Keratinocyte (primary cell): Measurements from ENCODE around the gene RNPEPL1. TPM values are rescaled to one million over a fixed set of nuclear protein-coding genes. Genes with fewer than 3 reads are reported as not detected.

Experiments
- DNase-seq: peaks from one replicate; pipeline ENCODE4 v3.0.0-alpha.2; 2011; ENCODE audit warnings: low read depth, missing footprints, low spot score
- FAIRE-seq: peaks from 2 replicates; lab custom pipeline; 2011; peaks lifted over from hg19 to GRCh38; lab: Jason Lieb, UNC
- H2AFZ ChIP-seq: 2 replicates; pipeline ENCODE4 v1.6.0; 2012; ENCODE audit warnings: low read length, control low read depth, inconsistent platforms; ENCODE audit not compliant: control insufficient read depth
- H3K27ac ChIP-seq: 2 replicates; pipeline ENCODE4 v1.5.1; 2011; ENCODE audit warnings: low read length; ENCODE audit not compliant: control insufficient read depth, insufficient read depth
- H3K27me3 ChIP-seq: 3 replicates; pipeline ENCODE4 v1.6.0; 2011; ENCODE audit warnings: low read length; ENCODE audit not compliant: control insufficient read depth, insufficient read depth; ENCODE audit errors: extremely low read depth
- H3K36me3 ChIP-seq, 2 experiments: 2 replicates in 1 of 2; 3 replicates in 1 of 2; pipeline ENCODE4 v1.5.1; 2011; ENCODE audit warnings: low read length in 2 of 2, mild to moderate bottlenecking in 1 of 2; ENCODE audit not compliant: control insufficient read depth in 2 of 2, insufficient read depth in 2 of 2; ENCODE audit errors: extremely low read depth in 1 of 2
- H3K4me1 ChIP-seq: 3 replicates; pipeline ENCODE4 v1.5.1; 2011; ENCODE audit warnings: low read length; ENCODE audit not compliant: control insufficient read depth, insufficient read depth; ENCODE audit errors: extremely low read depth
- H3K4me2 ChIP-seq: 3 replicates; pipeline ENCODE4 v1.6.0; 2011; ENCODE audit warnings: low read depth, low read length; ENCODE audit not compliant: control insufficient read depth, insufficient read depth; ENCODE audit errors: extremely low read depth
- H3K4me3 ChIP-seq, 3 experiments: fragments of 200-600 bp in 1 of 3; sonication (generic) in 1 of 3; 2 replicates in 2 of 3; 3 replicates in 1 of 3; pipeline ENCODE4 v1.5.1; 2011 to 2016; ENCODE audit warnings: low read length in 3 of 3, mild to moderate bottlenecking in 3 of 3, control low read depth in 2 of 3, inconsistent platforms in 1 of 3, low read depth in 1 of 3, mixed read lengths in 1 of 3, mixed run types in 1 of 3, moderate library complexity in 1 of 3; ENCODE audit not compliant: control insufficient read depth in 2 of 3, insufficient read depth in 2 of 3; ENCODE audit errors: extremely low read depth in 1 of 3
- H3K79me2 ChIP-seq: 2 replicates; pipeline ENCODE4 v1.6.0; 2012; ENCODE audit warnings: low read length; ENCODE audit not compliant: control insufficient read depth, insufficient read depth
- H3K9ac ChIP-seq: 3 replicates; pipeline ENCODE4 v1.6.0; 2011; ENCODE audit warnings: low read length; ENCODE audit not compliant: control insufficient read depth, insufficient read depth; ENCODE audit errors: extremely low read depth
- H3K9me1 ChIP-seq: 3 replicates; pipeline ENCODE4 v1.6.0; 2011; ENCODE audit warnings: low read length; ENCODE audit not compliant: control insufficient read depth, insufficient read depth; ENCODE audit errors: extremely low read depth
- H3K9me3 ChIP-seq: 2 replicates; pipeline ENCODE4 v1.5.1; 2012; ENCODE audit warnings: low read depth, low read length; ENCODE audit not compliant: control insufficient read depth
- H4K20me1 ChIP-seq: 3 replicates; pipeline ENCODE4 v1.6.0; 2011; ENCODE audit warnings: low read length; ENCODE audit not compliant: control insufficient read depth, insufficient read depth; ENCODE audit errors: extremely low read depth
- CTCF ChIP-seq, 3 experiments: IDR thresholded peaks in 1 of 3; conservative IDR thresholded peaks in 1 of 3; optimal IDR thresholded peaks in 1 of 3; 2 replicates in 2 of 3; 3 replicates in 1 of 3; pipeline versions ENCODE3 to v1.5.1; 2011; ENCODE audit warnings: low read length in 3 of 3, mild to moderate bottlenecking in 3 of 3, moderate library complexity in 2 of 3, control low read depth in 1 of 3, inconsistent platforms in 1 of 3; ENCODE audit not compliant: insufficient read depth in 2 of 3; ENCODE audit errors: extremely low read depth in 1 of 3
- EZH2 ChIP-seq: IDR thresholded peaks from one replicate; pipeline ENCODE4 v1.6.1; 2012; ENCODE audit warnings: inconsistent platforms, mild to moderate bottlenecking, low read length, moderate library complexity
- dilution Hi-C: fragments of 300-500 bp; cut with MboI; formaldehyde crosslinking; loops from one replicate; pipeline ENCODE4 v1.7.0; 2020; ENCODE audit warnings: low sequenced_read_pairs; ENCODE audit not compliant: extremely low pct_ligation_motif_present
- polyA plus RNA-seq, 5 experiments: library from polyadenylated mRNA; depleted of rRNA in 3 of 5; stranded (reverse) in 3 of 5; stranded (forward) in 1 of 5; unstranded in 1 of 5; fragments of >200 nt; gene quantifications; 1 replicate in 1 of 5; 2 replicates in 3 of 5; 3 replicates in 1 of 5; pipeline versions ENCODE4 v1.2.1 to v1.2.3, GENCODE V29; 2011 to 2012; ENCODE audit warnings: missing spikeins in 2 of 5, low read depth in 1 of 5, low replicate concordance in 1 of 5

RNPEPL1 gene
- polyA plus RNA-seq, 1 donor (not counting 4 experiments of a cell fraction or from before 2014, with no cell fraction given), result 3.7 TPM

- Histone ChIP-seq H3K9me1 (peaks cover 5% of the 10 kb centered on the region), H3K4me3 (no peak overlapping the region), H3K4me1 (peaks cover 31% of the 10 kb centered on the region), H3K27me3 (no peaks in the 10 kb centered on the region), H2AFZ (no peak overlapping the region), H3K36me3 (peaks cover 4 to 11% of the 10 kb centered on the region in 2 experiments), H4K20me1 (peaks cover 21% of the 10 kb centered on the region), H3K9me3 (no peaks in the 10 kb centered on the region), H3K27ac (no peak overlapping the region), H3K79me2 (peaks cover 9% of the 10 kb centered on the region), H3K4me2 (no peak overlapping the region), H3K9ac (no peak overlapping the region)
- dilution Hi-C loops, result no loop called here
- no peak for TF ChIP-seq CTCF (optimal IDR thresholded peaks at IDR 0.05 in 1 of 3, IDR thresholded peaks at IDR 0.05 in 1 of 3, conservative IDR thresholded peaks at IDR 0.05 in 1 of 3; ENCODE audit: extremely low read depth in 1 of 3, insufficient read depth in 2 of 3, low read length in 3 of 3)
- no peak for TF ChIP-seq EZH2
- no peak for FAIRE-seq
- no peak for DNase-seq
These were observed 9.8 kb downstream of the RNPEPL1 start for GRCh38 chr2:240578110-240578450.

GRCh38 chr2:240578488-240578887 lies 10.2 kb downstream of the RNPEPL1 start:
- Histone ChIP-seq H2AFZ (no peak overlapping the region), H3K9ac (no peak overlapping the region), H3K79me2 (peaks cover 9% of the 10 kb centered on the region), H3K27ac (no peak overlapping the region), H3K4me3 (no peak overlapping the region), H3K4me1 (peaks cover 31% of the 10 kb centered on the region), H3K9me3 (no peaks in the 10 kb centered on the region), H3K4me2 (no peak overlapping the region), H3K27me3 (no peaks in the 10 kb centered on the region), H3K36me3 (peaks cover 4 to 11% of the 10 kb centered on the region in 2 experiments), H4K20me1 (peaks cover 21% of the 10 kb centered on the region), H3K9me1 (peaks cover 5% of the 10 kb centered on the region)
- no peak for TF ChIP-seq CTCF (optimal IDR thresholded peaks at IDR 0.05 in 1 of 3, IDR thresholded peaks at IDR 0.05 in 1 of 3, conservative IDR thresholded peaks at IDR 0.05 in 1 of 3; ENCODE audit: extremely low read depth in 1 of 3, insufficient read depth in 2 of 3, low read length in 3 of 3)
- TF ChIP-seq EZH2, result no peak
- FAIRE-seq, result no peak
- dilution Hi-C loops, result no loop called here
- DNase-seq, result no peak
